ENCODE measurements around the gene LCNL1.

Gene LCNL1

DNA sequence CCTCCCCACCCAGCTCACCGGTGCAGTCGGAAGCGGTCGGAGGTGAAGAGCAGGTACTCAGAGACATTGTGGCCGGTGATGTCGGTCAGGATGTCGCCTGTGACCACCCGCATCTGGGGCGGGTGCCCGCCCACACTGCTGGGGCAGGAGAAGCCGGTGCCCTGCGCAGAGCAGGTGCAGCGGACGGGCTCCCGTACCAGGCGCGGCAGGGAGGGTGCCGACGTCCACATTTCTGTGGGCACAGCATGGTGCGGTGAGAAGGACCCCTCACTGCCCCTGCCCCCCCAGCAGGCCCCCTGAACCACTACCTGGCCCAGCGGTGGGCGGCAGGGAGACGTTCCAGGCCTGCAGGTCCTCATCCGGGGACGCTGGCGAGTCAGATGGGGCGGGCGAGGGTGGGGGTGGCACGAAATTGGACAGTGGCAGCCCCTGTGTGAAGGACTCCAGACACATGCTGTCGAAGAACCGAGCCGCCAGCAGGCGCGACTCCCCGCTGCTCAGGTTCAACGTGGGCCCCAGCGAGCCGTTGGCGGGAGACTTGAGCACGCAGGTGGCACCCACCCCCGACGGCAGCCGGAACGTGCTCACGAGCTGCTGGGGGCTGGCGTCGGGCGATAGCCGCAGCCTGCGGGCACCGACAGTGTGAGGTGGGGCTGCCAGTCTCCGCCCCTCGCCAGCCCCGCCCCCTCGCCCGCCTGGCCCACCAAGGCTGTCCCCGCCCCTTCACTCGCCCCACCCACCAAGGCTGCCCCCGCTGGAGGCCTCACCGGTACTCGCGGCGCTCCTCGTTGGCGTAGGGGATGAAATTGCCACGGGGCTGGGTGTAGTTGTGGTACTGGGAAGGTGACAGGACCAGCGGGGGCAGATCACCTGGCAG is 30.1 kb downstream of the LCNL1 start:
- ATAC-seq (replicated peaks): no peak
- H3K27ac Mint-ChIP-seq: no peak overlapping the region
- no peak overlapping the region for H3K4me3 Mint-ChIP-seq
- H3K27me3 Mint-ChIP-seq: no peaks in the 10 kb centered on the region
- peaks cover 10% of the 10 kb centered on the region for H3K36me3 Mint-ChIP-seq (ENCODE audit: insufficient read depth)
- DNase-seq: no peak
- no peaks in the 10 kb centered on the region for H3K4me1 Mint-ChIP-seq (ENCODE audit: low read depth in 2 of 2)
- H3K9me3 Mint-ChIP-seq: no peaks in the 10 kb centered on the region

DNA sequence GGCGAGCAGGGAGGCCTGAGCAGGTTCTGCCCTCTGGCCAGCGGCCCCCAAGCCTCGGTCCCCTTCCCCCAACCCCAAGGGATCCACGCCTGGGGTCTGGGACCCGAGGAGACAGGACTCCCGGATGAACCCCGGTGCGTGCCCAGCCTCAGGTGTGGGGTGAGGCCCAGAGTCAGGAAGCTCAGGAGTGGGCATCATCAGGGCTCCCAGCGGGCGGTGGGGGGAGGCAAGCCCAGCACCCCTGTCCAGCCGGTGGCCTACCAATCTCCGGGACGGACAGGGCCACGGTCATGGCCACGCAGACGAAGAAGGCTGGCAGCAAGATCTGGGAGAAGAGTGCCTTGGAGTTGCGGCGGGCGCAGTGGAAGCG is 30.8 kb downstream of the LCNL1 start:
- no peak for DNase-seq
- ATAC-seq (replicated peaks): no peak
- Mint-ChIP-seq H3K9me3 (no peaks in the 10 kb centered on the region), H3K36me3 (ENCODE audit: insufficient read depth) (peaks cover 10% of the 10 kb centered on the region), H3K27me3 (no peaks in the 10 kb centered on the region), H3K4me3 (no peak overlapping the region), H3K4me1 (ENCODE audit: low read depth in 2 of 2) (peaks cover 0 to under 1% of the 10 kb centered on the region in 2 donors), H3K27ac (no peak overlapping the region)

DNA sequence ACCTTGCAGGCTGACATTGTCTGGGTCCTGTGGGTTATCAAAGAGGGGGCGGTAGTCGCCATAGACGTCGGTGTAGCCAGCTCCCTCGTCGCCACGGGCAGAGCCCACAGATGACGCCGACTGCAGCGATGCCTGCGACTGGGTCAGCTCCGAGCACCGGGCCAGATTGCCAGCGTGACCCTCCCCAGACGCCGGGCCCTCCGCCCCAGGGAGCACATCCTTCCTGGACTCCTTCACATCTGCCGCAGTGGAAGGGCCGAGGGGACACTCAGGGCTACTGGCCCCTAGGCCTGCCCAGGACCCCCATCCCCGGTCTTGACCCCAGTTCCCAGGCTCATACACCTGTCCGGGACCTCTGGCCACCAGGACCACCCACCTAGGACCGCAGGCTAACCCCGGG is 31.4 kb downstream of the LCNL1 start:
- no peak for ATAC-seq (replicated peaks)
- Mint-ChIP-seq H3K36me3 (ENCODE audit: insufficient read depth) (peaks cover 10% of the 10 kb centered on the region), H3K4me1 (ENCODE audit: low read depth in 2 of 2) (peaks cover 0 to 1% of the 10 kb centered on the region in 2 donors), H3K27ac (no peak overlapping the region), H3K4me3 (no peak overlapping the region), H3K9me3 (no peaks in the 10 kb centered on the region), H3K27me3 (no peaks in the 10 kb centered on the region)
- DNase-seq: no peak

DNA sequence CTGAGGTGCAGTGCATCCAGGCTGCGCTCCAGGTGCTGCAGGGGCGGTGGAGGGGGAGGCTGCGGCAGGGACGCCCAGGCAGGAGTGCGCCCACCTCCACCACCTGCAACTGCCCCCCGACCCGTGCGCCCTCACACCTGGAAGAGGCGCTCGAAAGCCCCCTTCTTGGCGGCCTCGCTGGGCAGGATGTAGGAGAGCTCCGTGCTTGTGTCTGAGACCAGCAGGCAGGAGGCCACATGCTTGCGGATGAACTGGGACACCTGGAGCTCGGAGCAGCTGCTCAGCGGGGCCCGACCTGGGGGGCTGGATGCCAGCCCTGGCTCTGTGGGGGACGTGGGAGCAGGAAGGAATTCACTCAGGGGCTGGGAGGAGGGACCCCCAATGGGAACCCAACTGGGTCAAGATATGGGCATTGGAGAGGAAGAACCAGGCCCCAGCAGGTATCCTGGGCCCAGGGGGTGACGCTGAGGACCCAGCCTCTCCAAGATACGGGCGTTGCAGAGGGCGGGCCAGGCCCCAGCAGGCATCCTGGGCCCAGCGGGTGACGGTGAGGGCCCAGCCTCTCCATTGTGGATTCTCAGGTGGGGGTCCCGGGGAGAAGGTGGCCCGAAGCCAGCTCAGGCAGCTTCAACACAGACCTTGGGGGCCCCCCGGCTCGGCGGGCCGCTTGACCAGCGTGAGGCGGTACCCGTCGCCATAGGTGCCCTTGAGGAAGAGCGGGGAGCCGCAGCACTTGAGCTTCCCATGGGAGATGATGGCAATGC is 32.2 kb downstream of the LCNL1 start:
- no peak for DNase-seq
- Mint-ChIP-seq H3K27ac (no peak overlapping the region), H3K27me3 (no peaks in the 10 kb centered on the region), H3K4me1 (ENCODE audit: low read depth in 2 of 2) (peaks cover 0 to 3% of the 10 kb centered on the region in 2 donors), H3K9me3 (no peaks in the 10 kb centered on the region), H3K4me3 (no peak overlapping the region), H3K36me3 (ENCODE audit: insufficient read depth) (peaks cover 10% of the 10 kb centered on the region)
- no peak for ATAC-seq (replicated peaks)

DNA sequence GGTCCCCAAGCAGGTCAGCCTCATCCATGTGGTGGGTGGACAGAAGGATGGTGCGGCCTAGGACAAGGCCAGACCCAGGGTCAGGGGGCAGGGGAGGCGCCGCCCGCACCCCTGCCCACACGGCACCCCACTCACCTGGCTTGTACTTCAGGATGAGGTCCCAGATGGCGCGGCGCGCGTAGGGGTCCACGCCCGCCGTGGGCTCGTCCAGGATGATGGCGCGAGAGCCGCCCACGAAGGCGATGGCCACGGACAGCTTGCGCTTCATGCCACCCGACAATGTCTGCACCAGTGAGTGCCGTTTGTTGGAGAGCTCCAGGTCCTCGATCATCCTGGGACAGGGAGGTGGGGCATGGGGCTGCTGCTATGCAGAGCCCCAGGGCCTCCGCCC is 32.7 kb downstream of the LCNL1 start:
- Mint-ChIP-seq H3K27ac (no peak overlapping the region), H3K4me1 (ENCODE audit: low read depth in 2 of 2) (peaks cover 0 to 3% of the 10 kb centered on the region in 2 donors), H3K36me3 (ENCODE audit: insufficient read depth) (peaks cover 10% of the 10 kb centered on the region), H3K27me3 (no peaks in the 10 kb centered on the region), H3K4me3 (no peak overlapping the region), H3K9me3 (no peaks in the 10 kb centered on the region)
- no peak for DNase-seq
- no peak for ATAC-seq (replicated peaks)

DNA sequence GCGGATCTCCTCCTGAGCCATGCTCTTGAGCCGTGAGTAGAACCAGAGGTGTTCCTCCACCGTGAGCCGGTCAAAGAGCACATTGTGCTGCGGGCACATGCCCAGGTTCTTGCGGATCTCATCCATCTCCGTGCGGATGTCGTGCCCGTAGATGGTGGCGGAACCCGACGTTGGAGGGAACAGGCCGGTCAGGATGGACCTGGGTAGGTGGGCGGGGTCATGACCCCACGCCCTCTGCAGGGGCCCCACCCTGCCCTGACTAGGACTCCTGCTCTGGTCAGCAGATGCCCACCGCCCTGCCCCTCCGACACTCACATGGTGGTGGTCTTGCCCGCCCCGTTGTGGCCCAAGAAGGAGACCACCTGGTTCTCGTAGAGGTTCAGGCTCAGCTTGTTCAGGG is 33.2 kb downstream of the LCNL1 start:
- Mint-ChIP-seq H3K36me3 (ENCODE audit: insufficient read depth) (peaks cover 8% of the 10 kb centered on the region), H3K9me3 (no peaks in the 10 kb centered on the region), H3K4me1 (ENCODE audit: low read depth in 2 of 2) (peaks cover 0 to 3% of the 10 kb centered on the region in 2 donors), H3K27ac (no peak overlapping the region), H3K27me3 (no peaks in the 10 kb centered on the region), H3K4me3 (no peak overlapping the region)
- ATAC-seq (replicated peaks): no peak
- no peak for DNase-seq

DNA sequence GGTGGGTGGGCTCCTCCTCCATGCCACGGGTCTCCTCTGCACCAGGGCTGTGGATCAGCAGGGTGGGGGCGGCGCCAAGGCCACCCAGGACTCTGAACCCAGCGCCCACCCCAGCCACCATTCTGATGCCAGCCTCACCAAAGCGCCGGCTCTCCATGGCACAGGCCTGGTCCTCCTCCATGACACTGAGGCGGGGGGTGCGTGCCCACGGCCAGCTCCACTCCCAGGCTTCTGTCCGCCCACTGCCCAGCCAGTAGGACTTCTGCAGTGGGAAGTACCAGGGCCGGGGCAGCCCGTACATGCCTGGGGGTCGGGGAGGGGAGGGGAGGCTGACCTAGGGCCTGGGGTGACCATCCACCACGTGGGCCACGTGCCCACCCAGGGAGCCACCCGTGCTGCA is 33.6 kb downstream of the LCNL1 start:
- no peak for ATAC-seq (replicated peaks)
- Mint-ChIP-seq H3K4me3 (no peak overlapping the region), H3K9me3 (no peaks in the 10 kb centered on the region), H3K27ac (no peak overlapping the region), H3K36me3 (ENCODE audit: insufficient read depth) (peaks cover 4% of the 10 kb centered on the region), H3K4me1 (ENCODE audit: low read depth in 2 of 2) (peaks cover 0 to 3% of the 10 kb centered on the region in 2 donors), H3K27me3 (no peaks in the 10 kb centered on the region)
- DNase-seq: no peak

DNA sequence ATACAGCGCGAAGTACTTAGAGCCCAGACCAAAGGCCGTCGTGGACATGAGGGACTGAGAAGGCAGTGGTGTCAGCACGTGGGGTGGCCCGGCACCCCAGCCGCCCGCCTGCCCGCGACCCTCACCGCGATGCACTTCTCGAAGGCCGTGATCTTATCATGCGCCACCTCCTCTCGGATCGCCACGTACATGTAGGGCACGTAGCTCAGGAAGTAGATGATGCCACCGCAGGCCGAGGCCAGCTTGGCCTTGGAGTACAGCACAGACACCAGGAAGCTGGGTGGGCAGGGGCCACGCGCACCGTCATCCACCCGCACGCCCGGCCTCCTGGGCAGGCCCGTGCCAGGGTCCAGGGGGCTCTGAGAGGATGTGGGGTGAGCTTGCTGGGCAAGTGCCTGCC is 34.3 kb downstream of the LCNL1 start:
- no peak for ATAC-seq (replicated peaks)
- H3K9me3 Mint-ChIP-seq: no peaks in the 10 kb centered on the region
- peaks cover 2 to 6% of the 10 kb centered on the region in 2 donors for H3K4me1 Mint-ChIP-seq (ENCODE audit: low read depth in 2 of 2)
- H3K27ac Mint-ChIP-seq: no peak overlapping the region
- H3K27me3 Mint-ChIP-seq: no peaks in the 10 kb centered on the region
- DNase-seq: no peak
- peaks cover 4% of the 10 kb centered on the region for H3K36me3 Mint-ChIP-seq (ENCODE audit: insufficient read depth)
- no peak overlapping the region for H3K4me3 Mint-ChIP-seq

DNA sequence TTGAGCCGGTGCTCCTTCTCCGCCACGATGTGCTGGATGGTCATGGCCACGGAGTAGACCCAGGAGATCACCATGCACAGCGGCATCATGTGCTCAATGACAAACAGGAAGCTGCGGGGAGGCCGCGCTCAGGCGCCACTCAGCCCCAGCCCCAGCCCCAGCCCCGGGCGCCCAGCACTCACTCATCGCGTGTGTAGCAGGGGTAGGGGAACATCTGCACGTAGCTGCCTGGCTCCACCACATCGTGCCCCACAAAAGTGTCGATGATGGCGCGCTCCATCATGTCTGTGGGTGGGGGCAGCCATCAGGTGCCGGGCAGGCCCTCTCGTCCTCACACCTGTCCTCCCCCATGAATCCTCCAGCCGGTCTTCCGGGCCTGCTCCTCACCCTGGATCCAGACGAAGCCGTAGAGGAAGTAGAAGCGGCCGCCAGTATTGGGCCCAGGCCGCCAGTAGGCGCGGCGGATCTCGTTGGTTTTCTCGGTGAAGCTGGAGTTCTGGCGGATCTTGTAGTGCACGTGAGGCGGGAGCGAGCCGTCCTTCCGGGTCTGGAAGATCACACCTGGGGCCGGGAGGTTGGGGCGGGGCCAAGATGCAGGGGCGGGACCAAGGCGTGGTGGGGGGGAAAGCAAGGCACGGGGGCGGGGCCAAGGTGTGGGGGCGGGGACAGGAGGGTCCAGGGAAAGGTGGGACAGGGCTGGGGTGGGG is 35.2 kb downstream of the LCNL1 start:
- Mint-ChIP-seq H3K27me3 (no peaks in the 10 kb centered on the region), H3K27ac (no peak overlapping the region), H3K4me3 (no peak overlapping the region), H3K36me3 (ENCODE audit: insufficient read depth) (peaks cover 7% of the 10 kb centered on the region), H3K9me3 (no peaks in the 10 kb centered on the region), H3K4me1 (ENCODE audit: low read depth in 2 of 2) (peaks cover 3 to 7% of the 10 kb centered on the region in 2 donors)
- ATAC-seq (replicated peaks): no peak
- no peak for DNase-seq

DNA sequence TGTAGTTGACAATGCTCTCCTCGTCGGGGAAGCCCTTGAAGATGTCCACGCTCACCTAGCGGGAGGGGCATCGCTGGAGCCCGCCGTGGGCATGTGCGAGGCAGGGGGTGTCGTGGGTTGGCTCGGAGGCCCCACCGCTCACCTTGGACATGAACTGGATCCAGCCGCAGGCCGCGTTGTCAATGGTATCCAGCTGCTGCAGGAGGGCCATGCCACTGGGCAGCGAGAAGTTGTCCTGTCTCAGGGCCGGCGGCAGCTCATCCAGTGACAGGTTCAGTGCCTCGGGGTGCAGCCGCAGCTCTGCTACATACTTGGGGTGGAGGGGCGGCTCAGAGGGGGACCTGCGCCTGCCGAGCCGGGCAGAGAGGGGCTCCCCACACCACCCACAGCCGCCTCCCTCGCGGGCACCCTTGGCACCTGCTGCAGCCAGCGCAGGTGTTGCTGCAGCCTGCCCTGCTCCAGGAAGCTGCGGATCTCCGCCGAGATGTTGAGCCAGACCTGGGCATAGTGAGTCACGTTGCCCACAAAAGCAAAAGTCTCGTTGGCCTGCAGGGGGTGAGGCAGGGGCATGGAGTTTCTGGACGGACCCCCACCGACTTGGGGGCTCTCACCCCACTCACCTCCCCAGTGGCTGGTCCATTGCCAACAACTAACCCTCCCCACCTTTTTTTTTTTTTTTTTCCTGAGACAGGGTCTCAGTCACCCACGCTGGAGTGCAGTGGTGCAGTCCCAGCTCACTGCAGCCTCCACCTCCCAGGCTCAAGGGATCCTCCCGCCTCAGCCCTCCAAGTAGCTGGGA is 36.2 kb downstream of the LCNL1 start:
- H3K4me1 Mint-ChIP-seq (ENCODE audit: low read depth in 2 of 2): peaks cover 3 to 9% of the 10 kb centered on the region in 2 donors
- H3K9me3 Mint-ChIP-seq: no peaks in the 10 kb centered on the region
- DNase-seq (no peak), ATAC-seq (replicated peaks) (no peak)
- peaks cover 7% of the 10 kb centered on the region for H3K36me3 Mint-ChIP-seq (ENCODE audit: insufficient read depth)
- no peaks in the 10 kb centered on the region for H3K27me3 Mint-ChIP-seq
- peak overlapping the region in 1 of 2 donors; percentile 35 for H3K27ac Mint-ChIP-seq
- no peak overlapping the region for H3K4me3 Mint-ChIP-seq

DNA sequence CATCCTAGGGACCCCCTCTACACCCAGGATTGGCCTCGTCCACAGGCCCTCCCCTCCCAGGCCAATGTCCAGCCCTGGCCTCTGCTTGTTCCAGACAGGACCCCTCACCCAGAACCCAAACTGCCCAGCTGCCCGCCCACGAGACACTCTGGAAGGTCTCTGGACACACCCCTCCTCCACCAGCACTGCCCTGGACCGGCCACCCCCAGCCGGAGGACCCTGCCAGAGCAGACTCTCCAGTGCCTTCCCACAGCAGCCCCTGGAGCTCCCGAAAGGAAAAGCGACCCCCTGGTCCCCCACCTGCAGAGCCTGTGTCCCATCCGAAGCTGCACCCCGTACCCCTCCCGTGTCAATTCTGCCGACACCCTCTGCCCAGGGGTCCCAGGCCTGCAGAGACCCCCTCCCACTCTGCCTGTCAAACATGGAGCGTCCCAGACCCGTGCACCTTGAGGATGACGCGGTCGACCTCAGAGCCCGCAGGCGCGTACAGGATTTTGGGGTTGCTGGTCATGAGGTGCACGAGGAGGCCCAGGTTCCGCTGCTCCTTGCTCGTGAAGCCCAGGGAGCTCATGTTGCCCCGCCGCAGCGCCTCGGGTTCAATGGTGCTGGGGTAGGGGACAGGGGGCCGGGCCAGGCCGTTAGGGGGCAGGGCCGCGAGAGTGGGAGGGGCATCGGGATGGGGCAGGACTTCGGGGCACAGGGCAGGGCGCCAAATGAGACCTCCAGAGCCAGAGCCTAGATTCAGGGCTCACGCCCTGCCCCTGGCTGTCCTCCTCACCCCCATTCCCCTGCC is 37.3 kb downstream of the LCNL1 start:
- Mint-ChIP-seq H3K27ac (peak overlapping the region in 1 of 2 donors; percentile 35), H3K9me3 (no peaks in the 10 kb centered on the region), H3K36me3 (ENCODE audit: insufficient read depth) (peaks cover 10% of the 10 kb centered on the region), H3K27me3 (no peaks in the 10 kb centered on the region), H3K4me1 (ENCODE audit: low read depth in 2 of 2) (peaks cover 3 to 15% of the 10 kb centered on the region in 2 donors), H3K4me3 (no peak overlapping the region)
- DNase-seq (no peak), ATAC-seq (replicated peaks) (no peak)

DNA sequence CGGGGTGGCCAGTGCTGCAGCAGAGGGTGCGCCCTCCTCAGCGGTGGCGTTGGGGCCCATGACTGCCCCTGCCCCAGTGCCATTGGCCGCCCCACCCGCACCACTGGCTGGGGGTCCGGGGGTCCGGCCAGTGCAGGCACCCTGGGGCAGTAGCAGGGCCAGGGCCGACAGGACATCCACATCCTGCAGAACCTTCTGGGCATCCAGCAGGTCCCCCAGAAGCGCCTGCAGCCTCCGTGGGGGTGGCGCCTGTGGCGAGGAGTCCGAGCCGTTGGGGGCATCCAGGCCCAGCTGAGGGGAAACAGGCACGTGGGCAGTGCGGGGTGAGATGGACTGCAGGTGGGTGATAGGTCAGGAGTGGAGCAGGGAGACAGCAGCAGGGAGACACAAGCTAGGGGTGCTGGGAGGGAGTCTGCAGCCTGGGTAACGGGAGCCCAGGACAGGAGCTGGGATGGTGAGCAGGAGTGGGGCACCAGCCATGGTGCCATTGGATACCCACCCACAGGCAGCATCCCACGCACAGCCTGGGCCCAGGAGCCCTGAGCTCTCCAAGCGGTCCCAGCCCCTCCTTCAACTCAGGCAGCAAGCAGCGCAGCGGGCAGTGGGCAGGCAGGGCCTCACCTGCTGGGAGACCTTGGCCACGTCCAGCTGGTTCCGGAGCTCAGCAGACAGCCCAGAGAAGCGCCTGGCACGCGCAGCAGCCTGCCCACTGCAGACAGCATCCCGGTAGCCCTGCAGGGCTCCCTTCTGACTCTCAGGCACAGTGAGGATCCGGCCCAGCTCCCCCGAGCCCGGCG is 38.2 kb downstream of the LCNL1 start:
- no peak for ATAC-seq (replicated peaks)
- peaks cover 3 to 18% of the 10 kb centered on the region in 2 donors for H3K4me1 Mint-ChIP-seq (ENCODE audit: low read depth in 2 of 2)
- no peaks in the 10 kb centered on the region for H3K9me3 Mint-ChIP-seq
- H3K27ac Mint-ChIP-seq: peak overlapping the region in 1 of 2 donors; percentile 46
- peaks cover 10% of the 10 kb centered on the region for H3K36me3 Mint-ChIP-seq (ENCODE audit: insufficient read depth)
- no peak overlapping the region for H3K4me3 Mint-ChIP-seq
- H3K27me3 Mint-ChIP-seq: no peaks in the 10 kb centered on the region
- DNase-seq: no peak
